Anterior cingulate cortex (tissue), 58 donors: ENCODE data around the gene PMF1.
A peak's percentile ranks its signal among the peaks of the same experiment; 100 is the strongest.

Experiments used
- DNase-seq, 58 donors: peaks; one replicate each; lab custom pipeline; 2025; lab: John Stamatoyannopoulos, UW

Gene PMF1

DNA sequence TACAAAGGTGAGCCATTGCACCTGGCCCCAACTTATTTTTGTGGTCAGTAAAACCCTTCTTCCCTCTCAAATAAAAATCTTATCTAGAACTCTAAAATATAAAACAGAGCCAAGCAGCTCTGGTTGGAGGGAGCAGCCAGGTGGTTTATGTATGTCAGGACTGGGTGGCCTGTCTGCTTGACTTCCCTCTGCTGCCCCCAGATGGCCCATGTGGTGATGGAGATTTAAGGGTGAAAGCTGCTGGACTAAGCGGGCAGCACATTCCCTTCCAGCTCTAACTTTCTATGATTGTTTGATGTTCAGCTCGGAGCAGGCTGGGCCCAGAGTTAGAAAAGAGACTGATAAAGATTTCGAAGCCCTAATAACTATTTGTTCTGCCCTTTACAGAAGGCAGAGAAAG is 47.0 kb downstream of the PMF1 start:
- peak in 32 of 58 donors; percentile 12 to 72 (median 42) for DNase-seq

DNA sequence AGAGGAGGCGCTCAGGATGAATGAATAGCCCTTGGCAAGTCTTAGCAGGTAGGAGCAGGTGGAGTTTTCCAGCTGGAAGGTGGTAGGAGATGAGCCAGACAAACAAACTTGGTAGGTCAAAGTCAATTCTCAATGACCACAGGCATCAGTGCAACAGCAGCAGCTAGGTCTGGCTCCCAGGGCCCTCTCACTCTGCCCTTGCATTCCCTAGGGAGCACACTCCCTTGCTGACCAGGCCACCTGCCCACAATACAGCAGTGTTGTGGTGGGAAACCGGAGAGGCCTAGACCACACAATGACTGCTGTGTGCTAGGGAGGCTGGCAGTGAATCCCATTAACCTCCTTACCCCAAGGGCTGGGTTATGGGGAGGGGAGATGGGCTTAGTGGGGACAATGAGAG is 48.1 kb downstream of the PMF1 start:
- peak in 19 of 58 donors; percentile 21 to 76 (median 44) for DNase-seq

DNA sequence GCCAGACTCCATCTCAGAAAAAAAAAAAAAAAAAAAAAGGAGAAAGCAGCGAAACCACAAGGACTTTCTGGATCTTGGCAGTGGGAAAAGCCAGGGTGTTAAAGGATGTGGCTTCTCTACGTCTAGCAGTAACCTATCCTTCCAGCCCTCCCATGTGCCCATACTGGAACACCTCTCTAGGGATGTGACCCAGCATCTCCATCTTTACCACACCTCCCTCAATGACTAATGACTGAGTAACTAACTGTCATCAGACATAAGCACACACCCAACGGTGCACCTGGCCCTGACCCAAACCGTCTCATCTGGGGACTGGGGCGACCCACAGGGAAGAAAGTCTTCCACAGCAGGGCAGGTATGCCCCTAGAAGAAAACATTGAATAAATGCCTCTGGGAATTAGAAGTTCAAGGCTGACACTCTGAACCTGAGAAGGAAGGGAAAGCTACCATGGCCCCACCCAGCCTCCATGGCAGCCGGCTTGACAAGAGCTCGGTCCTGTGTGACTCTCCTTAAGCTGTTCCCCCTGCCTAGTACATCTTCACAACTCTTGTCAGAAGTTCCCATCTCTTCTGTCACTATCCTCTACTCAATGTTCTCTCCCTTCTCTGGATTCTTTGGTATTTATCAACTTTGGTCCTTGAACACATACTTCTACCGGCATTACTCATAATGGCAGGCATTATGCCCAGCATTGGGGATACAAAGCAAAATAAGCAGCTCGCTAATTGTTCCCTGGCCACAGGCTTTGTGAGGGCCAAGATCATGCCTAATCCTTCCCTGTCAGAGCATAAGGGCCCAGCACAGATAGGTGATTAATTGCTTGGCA is 49.9 kb downstream of the PMF1 start:
- no peak for DNase-seq

DNA sequence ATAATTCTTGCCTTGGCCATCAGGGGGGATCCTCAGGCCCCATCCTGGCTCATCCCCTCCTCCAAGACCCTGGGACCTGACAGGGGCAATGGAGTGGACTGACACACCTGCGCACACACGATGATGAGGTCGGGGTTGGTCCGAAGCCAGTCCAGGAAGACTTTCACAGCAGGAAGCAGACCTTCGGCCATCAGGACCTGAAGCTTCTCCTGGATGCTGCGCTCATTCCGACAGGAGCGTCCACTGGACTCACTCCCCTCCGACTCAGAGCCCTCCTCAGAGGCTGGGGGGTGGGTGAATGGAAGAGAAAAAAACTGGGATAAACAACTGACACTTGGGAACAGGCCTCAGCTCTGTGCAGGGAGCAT is 50.5 kb downstream of the PMF1 start:
- no peak for DNase-seq

DNA sequence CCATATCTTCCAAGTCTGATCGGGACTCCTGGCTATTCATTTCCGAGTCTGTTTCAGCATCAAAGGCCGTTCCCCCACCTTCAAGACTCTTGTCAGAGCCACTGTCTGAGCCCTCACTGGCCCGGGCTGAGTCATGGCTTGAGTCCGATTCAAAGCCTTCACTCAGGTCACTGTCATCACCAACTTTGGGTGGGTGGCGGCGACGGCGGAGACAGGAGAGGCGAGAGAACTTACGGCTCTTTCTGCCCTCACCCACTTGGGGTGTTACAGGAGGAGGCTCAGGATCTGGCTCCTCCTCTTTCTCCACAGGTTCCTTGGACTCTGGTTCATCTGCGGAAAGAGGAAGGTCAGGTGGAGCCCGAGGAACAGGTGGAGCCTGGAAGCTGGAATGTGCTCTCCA is 53.2 kb downstream of the PMF1 start:
- DNase-seq, result no peak

DNA sequence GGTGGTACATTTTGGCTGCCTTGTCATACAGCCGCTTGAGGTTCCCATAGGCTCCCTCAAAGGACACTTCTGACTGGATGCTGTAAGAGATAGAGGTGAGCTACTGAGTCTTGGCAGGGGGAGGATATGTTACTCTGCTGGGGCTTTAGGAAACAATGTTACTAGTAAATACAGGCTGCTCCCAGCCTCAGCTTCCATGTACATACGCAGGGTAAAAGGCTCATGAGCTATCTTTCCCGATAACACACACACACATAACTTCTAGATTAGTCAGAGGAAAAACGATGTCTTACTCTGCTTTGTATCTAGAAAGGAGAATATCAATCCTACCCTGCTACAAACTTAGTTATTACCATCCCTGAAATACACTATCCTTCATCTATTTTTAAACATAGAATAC is 55.5 kb downstream of the PMF1 start:
- DNase-seq, result no peak

DNA sequence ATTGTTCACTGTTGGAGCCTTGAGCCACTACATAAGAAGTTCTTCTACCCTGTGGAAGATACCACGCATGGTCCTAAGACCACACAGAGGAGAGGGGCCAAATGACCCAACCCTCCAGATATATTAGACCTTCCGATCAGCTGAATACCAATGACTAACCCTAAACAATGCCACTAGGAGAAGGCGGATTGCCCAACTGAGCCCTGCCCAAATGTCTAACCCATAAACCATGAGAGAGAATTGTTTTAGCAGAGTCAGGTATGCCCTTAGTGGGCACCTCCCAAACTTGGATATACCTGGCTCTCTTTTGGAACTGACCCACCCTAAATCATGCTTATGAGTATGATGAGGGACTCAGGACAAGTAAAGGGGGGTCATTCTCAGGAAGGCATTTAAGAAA is 57.5 kb downstream of the PMF1 start:
- DNase-seq, result no peak

DNA sequence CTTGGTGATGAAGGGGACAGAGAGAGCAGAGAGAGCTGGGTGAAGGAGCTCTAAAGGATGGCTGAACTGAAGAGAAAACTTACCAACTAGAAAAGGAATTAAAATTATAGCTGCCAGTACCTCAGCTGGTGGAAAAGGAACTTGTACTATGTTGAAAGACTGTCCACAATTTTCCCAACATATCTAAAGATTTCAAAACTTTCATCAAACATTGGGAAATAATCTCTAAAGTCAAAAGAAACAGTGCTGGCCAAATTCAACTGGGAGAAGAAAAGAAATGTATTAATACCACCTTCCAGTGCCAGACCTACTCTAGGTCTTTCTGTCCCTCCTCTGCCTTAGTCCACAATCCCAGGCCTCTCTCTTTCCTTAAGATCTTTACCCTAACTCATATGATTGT is 63.7 kb downstream of the PMF1 start:
- no peak for DNase-seq

DNA sequence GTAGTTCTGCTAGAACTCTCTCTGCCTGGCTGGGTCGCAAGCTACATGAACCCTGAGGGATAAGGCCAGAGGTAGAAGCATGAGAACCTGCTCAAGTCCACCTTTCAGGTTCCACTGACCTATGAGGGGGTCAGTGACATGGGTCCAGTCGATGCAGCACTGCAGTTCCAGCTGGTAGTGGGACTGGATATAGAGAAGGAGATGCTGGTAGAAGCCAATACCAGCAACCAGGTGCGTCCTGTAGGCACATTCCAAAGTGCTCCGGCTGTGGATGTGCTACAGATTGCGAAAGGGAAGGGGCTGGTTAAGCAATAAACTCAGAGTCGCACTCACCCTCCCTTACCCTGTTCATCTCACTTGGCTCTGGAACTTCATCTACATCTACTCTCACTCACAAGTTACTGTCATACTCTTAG is 64.2 kb downstream of the PMF1 start:
- no peak for DNase-seq

DNA sequence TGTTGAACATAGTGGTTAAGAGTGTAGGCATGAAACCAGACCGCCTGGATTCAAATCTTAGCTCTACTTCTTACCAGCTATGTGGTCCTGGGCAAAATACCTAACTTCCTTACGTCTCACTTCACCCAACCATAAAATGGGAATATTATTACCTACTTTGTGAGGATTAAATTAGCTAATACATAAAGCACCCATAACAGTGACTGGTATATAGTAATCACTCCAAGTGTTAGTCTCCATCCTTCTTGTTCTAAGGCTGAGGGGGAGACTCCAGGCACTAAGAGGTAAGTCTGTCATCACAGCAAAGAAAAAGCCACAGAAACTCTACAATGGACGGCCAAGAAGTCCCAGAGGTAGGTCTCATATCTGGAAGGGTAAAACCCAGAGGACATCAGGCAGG is 67.0 kb downstream of the PMF1 start:
- no peak for DNase-seq

DNA sequence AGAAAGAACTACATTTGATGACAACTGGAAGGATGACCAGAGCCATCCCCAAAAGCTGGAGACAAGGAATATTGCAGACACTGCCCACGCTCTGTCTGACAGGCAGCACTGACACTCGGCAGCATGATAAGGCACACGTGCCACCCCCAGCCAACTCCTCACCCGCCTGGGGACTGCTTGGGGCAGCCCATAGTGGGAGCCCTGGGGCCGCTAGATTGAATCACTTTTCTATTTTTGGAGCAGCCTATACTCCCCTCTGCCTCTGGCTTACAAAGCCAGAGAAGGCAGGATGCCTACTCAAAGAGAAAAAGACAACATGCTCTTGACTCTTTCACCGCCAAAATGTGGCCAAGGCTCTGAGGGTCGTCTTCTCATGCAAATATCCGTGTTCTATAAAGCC is 68.5 kb downstream of the PMF1 start:
- peak in 16 of 58 donors; percentile 5 to 50 (median 21) for DNase-seq

DNA sequence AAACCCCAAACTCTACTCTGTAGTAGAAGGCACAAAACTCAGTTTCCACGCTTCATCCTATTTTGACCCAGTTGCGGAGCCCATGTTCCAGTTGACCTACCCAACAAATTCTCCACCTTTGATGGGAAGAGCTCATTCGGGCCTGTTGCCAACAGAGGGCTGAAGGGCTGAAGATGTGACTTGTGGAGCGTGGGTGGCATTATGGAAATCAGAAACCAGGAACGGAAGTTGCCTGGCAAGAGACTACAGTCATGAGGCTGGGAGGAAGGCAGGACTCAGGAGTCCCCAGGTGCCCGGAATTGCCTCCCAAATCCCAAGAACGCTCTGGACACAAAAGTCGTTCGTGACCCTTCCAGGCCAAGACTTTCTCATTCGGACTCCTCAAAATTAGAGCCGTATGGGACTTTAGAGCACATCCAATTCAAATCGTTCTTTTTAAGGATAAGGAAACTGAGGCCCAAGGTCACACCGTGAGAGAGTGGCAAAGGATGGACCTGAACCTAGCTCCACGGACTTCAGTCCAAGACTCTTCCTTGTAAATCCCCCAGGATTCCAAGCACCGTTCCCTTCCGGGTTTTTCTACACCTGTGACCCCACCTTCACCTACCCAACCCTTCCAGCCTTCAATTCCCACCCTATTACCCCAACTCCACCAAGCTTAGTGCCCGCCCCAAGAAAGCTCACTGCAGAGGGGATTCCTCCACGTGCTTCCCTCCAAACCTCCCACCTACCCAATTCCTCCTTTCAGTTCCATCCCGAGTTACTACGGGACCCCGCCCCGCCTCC is 69.1 kb downstream of the PMF1 start:
- DNase-seq, result peak in 3 of 58 donors; percentile 13 to 19 (median 16)

DNA sequence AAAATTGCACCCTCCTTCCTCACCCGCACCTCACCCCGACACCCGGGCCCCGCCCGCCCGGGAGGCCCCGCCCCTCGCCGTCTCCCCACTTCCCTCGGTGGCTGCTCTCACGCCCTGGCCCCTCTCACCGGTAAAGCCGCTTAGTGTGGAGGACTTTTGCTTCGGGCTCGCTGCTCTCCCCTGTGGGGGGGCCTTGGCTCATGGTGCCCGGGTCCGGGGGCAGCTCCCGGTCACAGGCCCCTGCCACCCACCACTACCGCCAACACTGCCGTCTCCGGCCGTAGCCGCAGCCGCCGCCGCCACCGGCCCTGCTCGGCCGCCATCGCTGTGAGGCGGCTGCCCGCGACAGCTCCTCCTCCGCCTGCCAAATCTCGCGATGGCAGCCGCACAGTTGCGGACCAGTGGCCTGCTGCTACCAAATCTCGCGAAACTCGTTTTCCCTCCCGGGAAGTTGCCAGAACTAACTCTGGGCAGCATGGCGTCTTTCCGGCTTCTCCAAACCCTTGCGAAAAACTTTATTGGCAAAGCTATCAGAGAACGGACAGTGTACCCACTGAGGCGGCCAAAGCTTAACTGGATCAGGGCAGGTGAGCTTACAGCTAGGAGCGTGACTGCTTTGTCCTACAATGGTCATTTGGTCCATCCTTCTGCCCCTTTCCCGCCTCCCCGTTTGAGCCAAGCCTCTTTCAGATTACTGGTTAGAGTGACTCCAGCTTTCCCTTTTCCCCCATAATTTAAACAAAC is 69.8 kb downstream of the PMF1 start, which contains the start of gene SMG5:
SMG5 (minus strand) TSS at position 347 of the 744 bp plus-strand sequence; CDS start at position 202, 145 bp downstream.
- peak; percentile 65 to 98 (median 92) for DNase-seq

DNA sequence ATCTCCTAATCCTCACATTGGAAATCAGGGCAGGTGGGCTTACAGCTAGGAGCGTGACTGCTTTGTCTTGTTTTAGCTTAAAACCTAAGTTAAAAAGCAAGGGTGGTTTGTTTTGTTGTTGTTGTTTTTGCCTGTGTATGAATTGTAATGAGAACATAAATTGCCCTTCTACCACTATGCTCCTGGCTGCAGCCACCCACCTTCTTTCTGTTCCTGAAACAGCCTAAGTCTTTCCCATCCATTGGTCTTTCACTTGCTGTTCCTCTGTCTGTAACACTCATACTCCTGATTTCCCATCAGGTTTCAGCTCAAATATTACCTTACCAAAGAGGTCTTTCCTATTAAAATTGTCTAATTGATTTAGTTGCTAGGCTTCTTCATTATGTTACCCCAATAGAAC is 70.7 kb downstream of the PMF1 start:
- DNase-seq, result no peak

DNA sequence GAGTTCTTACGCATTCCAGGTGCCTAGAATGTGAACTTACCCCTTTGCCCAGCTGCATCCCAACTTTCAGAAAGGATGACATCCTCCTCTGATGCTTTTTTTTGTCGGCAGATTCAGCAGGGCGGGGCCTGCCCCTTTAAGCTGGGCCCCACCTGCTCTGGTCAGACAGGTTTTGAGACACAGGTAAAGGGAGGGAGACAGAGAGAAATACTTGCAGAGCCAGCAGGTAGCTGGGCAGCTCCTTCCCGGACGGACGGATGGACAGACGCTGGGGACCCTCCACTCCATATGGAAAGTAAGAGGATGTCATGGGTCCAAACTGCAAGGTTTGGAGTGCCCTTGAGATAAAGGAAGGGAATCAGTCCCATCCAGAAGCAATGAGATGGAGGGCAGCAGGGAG is 71.3 kb downstream of the PMF1 start, which contains the start of gene TMEM79:
TMEM79 (plus strand) TSS at position 214 of the 400 bp plus-strand sequence. CDS start 902 bp downstream, outside the sequence.
- DNase-seq, result no peak

DNA sequence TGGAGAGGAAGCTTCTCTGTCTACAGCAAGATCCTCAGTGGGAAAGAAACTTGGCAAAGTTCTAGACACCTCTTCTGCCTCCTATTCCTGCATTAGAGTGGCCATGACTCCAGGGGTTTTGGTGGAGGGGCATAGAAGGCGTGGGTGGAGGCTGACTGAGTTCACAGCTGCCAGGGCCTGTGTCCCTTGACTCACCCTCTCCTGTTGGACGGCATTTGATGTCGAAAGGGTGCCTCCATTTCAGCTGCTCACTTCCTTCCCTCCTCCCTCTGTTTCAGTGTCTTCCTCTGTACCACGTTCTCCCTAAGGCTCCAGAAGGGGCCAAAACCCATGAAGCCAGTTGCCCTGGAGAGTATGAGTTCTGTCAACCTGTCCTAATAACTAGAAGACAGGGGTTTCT is 72.0 kb downstream of the PMF1 start:
- no peak for DNase-seq

DNA sequence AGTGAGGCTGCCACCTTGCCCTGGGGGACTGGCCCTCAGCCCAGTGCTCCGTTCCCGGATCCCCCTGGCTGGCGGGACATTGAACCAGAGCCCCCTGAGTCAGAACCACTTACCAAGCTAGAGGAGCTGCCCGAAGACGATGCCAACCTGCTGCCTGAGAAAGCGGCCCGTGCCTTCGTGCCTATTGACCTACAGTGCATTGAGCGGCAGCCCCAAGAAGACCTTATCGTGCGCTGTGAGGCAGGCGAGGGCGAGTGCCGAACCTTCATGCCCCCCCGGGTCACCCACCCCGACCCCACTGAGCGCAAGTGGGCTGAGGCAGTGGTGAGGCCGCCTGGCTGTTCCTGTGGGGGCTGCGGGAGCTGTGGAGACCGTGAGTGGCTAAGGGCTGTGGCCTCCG is 72.6 kb downstream of the PMF1 start:
- no peak for DNase-seq

DNA sequence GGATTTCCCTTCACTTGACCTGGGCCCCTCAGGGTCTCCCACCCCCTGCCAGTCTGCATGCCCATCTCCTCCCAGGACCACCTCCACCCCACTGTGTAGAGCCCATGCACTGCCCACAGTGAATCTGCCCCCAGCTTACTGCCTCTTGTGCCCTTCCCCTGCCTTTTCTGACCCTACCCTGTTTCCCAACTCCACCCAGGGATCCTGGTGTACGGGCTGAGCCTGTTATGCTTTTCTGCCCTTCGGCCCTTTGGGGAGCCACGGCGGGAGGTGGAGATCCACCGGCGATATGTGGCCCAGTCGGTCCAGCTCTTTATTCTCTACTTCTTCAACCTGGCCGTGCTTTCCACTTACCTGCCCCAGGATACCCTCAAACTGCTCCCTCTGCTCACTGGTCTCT is 73.3 kb downstream of the PMF1 start:
- no peak for DNase-seq
